Neutrophil (primary cell): ENCODE results near the gene RBBP7.
"Not testable (repeated sequence)": the region's sequence is repeated elsewhere in the genome, so short reads cannot be mapped to it uniquely, and the experiment has no call there.

Experiments used
- H3K27ac ChIP-seq: fragments of 200-600 bp; sonication (generic); 2 replicates; pipeline ENCODE4 v1.5.1; 2016; ENCODE audit warnings: mild to moderate bottlenecking, moderate library complexity
- H3K27me3 ChIP-seq: fragments of 200-600 bp; sonication (generic); 2 replicates; pipeline ENCODE4 v1.6.0; 2016; ENCODE audit warnings: mild to moderate bottlenecking
- H3K36me3 ChIP-seq: fragments of 200-600 bp; sonication (generic); 2 replicates; pipeline ENCODE4 v1.5.1; 2017
- H3K4me1 ChIP-seq, 2 experiments: fragments of 200-600 bp in 1 of 2; sonication (generic) in 1 of 2; 1 replicate in 1 of 2; 2 replicates in 1 of 2; pipeline versions ENCODE4 v1.5.1 to v1.6.1; 2013 to 2016; ENCODE audit warnings: low read depth in 1 of 2, low read length in 1 of 2, mild to moderate bottlenecking in 1 of 2, moderate library complexity in 1 of 2; ENCODE audit not compliant: control insufficient read depth in 1 of 2, insufficient read depth in 1 of 2
- H3K4me3 ChIP-seq, 2 experiments: fragments of 200-600 bp in 1 of 2; sonication (generic) in 1 of 2; 1 replicate in 1 of 2; 2 replicates in 1 of 2; pipeline ENCODE4 v1.5.1; 2013 to 2016; ENCODE audit warnings: low read depth in 1 of 2, low read length in 1 of 2, mild to moderate bottlenecking in 1 of 2, moderate library complexity in 1 of 2
- H3K9me3 ChIP-seq: fragments of 200-600 bp; sonication (generic); 2 replicates; pipeline ENCODE4 v1.5.1; 2016
- CTCF ChIP-seq: fragments of 200-600 bp; sonication (generic); IDR thresholded peaks from 2 replicates; pipeline ENCODE4 v1.5.1; 2016; ENCODE audit warnings: antibody characterized with exemption

RBBP7 gene

GRCh38 chrX:16862829-16863228 is 7.3 kb downstream of the RBBP7 start:
- Histone ChIP-seq H3K4me3 (no peak overlapping the region), H3K36me3 (peaks cover 3% of the 10 kb centered on the region), H3K27ac (no peak overlapping the region), H3K4me1 (no peaks in the 10 kb centered on the region), H3K27me3 (no peaks in the 10 kb centered on the region), H3K9me3 (no peaks in the 10 kb centered on the region)
- TF ChIP-seq CTCF, result no peak

DNA sequence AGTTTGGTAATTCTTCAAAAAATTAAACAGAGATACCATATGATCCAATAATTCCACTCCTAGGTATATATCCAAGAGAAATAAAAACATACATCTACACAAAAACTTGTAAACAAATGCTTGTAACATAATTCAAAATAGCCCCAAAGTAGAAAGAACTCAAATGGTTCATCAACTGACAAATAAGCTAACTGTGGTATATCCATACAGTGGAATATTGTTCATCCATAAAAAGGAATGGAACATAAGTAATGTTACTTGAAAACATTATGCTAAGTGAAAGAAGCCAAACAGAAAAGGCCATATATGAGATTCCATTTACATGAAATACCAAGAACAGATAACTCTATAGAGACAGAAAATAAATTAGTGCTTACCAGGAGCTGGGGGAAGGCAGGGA is 13.4 kb downstream of the RBBP7 start:
- Histone ChIP-seq H3K9me3 (no peaks in the 10 kb centered on the region), H3K27ac (no peak overlapping the region), H3K4me3 (no peak overlapping the region), H3K4me1 (no peaks in the 10 kb centered on the region), H3K36me3 (peaks cover 3% of the 10 kb centered on the region), H3K27me3 (no peaks in the 10 kb centered on the region)
- no peak for TF ChIP-seq CTCF

GRCh38 chrX:16856076-16856404 is 14.1 kb downstream of the RBBP7 start:
- not testable (repeated sequence) for H3K36me3 ChIP-seq, H3K4me3 ChIP-seq, H3K27ac ChIP-seq, H3K27me3 ChIP-seq, H3K9me3 ChIP-seq, H3K4me1 ChIP-seq

- no peaks in the 10 kb centered on the region for H3K27me3 ChIP-seq
- no peak for TF ChIP-seq CTCF
- no peaks in the 10 kb centered on the region for H3K9me3 ChIP-seq
- H3K27ac ChIP-seq, result no peak overlapping the region
- no peaks in the 10 kb centered on the region for H3K4me1 ChIP-seq
- peaks cover 3% of the 10 kb centered on the region for H3K36me3 ChIP-seq
- H3K4me3 ChIP-seq, result no peak overlapping the region
Measured at GRCh38 chrX:16855363-16856075, 14.6 kb downstream of the RBBP7 start.

DNA sequence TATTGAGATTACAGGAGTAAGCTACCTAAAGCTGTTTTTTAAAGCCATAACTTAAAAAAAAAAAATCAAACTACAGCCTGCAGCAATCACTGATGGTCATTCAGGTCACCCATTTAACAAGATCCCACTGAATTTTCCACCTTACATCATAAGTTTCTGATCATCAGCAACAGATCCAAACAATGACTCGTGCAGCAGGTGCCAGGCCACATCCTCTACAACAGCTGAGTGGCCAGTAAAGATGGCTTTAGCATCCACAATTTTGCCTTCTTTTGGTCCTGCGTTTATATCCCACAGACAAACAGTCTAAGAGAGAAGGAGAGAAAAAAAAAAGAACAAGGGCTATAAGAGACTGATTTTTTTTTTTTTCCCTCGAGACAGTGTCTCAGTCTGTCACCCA is 16.6 kb downstream of the RBBP7 start:
- peaks cover 4% of the 10 kb centered on the region for H3K36me3 ChIP-seq
- H3K27me3 ChIP-seq, result no peaks in the 10 kb centered on the region
- TF ChIP-seq CTCF, result no peak
- no peaks in the 10 kb centered on the region for H3K9me3 ChIP-seq
- no peak overlapping the region for H3K4me3 ChIP-seq
- no peak overlapping the region for H3K27ac ChIP-seq
- H3K4me1 ChIP-seq, result no peaks in the 10 kb centered on the region

- TF ChIP-seq CTCF, result no peak
- no peak overlapping the region for H3K4me3 ChIP-seq
- H3K9me3 ChIP-seq, result no peaks in the 10 kb centered on the region
- H3K36me3 ChIP-seq, result peaks cover 4% of the 10 kb centered on the region
- no peak overlapping the region for H3K27ac ChIP-seq
- H3K4me1 ChIP-seq, result no peaks in the 10 kb centered on the region
- H3K27me3 ChIP-seq, result no peaks in the 10 kb centered on the region
Measured at GRCh38 chrX:16852617-16853179, 17.5 kb downstream of the RBBP7 start.
